ENCODE results near the gene SGMS1. TPM values are rescaled to one million over a fixed set of nuclear protein-coding genes. Genes with fewer than 3 reads are reported as not detected.

Gene SGMS1
- total RNA-seq, 1 donor from 2014 or later, result 27.5 TPM

GRCh38 chr10:50286517-50286916 is 337.2 kb downstream of the SGMS1 start:
- no peaks in the 10 kb centered on the region for H3K9me3 Mint-ChIP-seq
- TF ChIP-seq CTCF (IDR thresholded peaks at IDR 0.05), result no peak
- no peak for DNase-seq
- ChIA-PET POLR2A (no interaction called here), CTCF (no interaction called here)
- no peaks in the 10 kb centered on the region for H3K36me3 Mint-ChIP-seq (ENCODE audit: low read depth)
- no peak for ATAC-seq (ENCODE audit: low read depth)
- intact Hi-C loops (cut with micrococcal nuclease), result no loop called here
- peaks cover 3% of the 10 kb centered on the region for H3K27me3 Mint-ChIP-seq
- H3K4me3 Mint-ChIP-seq, result no peak overlapping the region
- no peaks in the 10 kb centered on the region for H3K4me1 Mint-ChIP-seq
- no peak overlapping the region for H3K27ac Mint-ChIP-seq

- peaks cover 18% of the 10 kb centered on the region for H3K27me3 Mint-ChIP-seq
- no peak for TF ChIP-seq CTCF (IDR thresholded peaks at IDR 0.05)
- no peaks in the 10 kb centered on the region for H3K9me3 Mint-ChIP-seq
- intact Hi-C loops (cut with micrococcal nuclease), result no loop called here
- H3K4me1 Mint-ChIP-seq, result no peaks in the 10 kb centered on the region
- DNase-seq (no peak), ATAC-seq (ENCODE audit: low read depth) (no peak)
- no peaks in the 10 kb centered on the region for H3K36me3 Mint-ChIP-seq (ENCODE audit: low read depth)
- no peak overlapping the region for H3K4me3 Mint-ChIP-seq
- ChIA-PET CTCF (no interaction called here), POLR2A (no interaction called here)
- no peak overlapping the region for H3K27ac Mint-ChIP-seq
Measured at GRCh38 chr10:50281967-50282522, 341.7 kb downstream of the SGMS1 start.

GRCh38 chr10:50281210-50281966 is 342.4 kb downstream of the SGMS1 start:
- TF ChIP-seq CTCF (IDR thresholded peaks at IDR 0.05), result no peak
- CTCF ChIA-PET, result no interaction called here
- intact Hi-C loops (cut with micrococcal nuclease), result no loop called here
- POLR2A ChIA-PET, result no interaction called here
- Mint-ChIP-seq H3K9me3 (no peaks in the 10 kb centered on the region), H3K36me3 (ENCODE audit: low read depth) (no peaks in the 10 kb centered on the region), H3K4me3 (no peak overlapping the region), H3K27me3 (peaks cover 22% of the 10 kb centered on the region), H3K27ac (no peak overlapping the region), H3K4me1 (no peaks in the 10 kb centered on the region)
- DNase-seq, result no peak
- ATAC-seq (ENCODE audit: low read depth), result no peak

GRCh38 chr10:50280049-50280841 is 343.5 kb downstream of the SGMS1 start:
- TF ChIP-seq CTCF (IDR thresholded peaks at IDR 0.05), result no peak
- H3K36me3 Mint-ChIP-seq (ENCODE audit: low read depth), result no peaks in the 10 kb centered on the region
- intact Hi-C loops (cut with micrococcal nuclease), result no loop called here
- ChIA-PET POLR2A (no interaction called here), CTCF (no interaction called here)
- no peak overlapping the region for H3K4me3 Mint-ChIP-seq
- H3K27me3 Mint-ChIP-seq, result peaks cover 22% of the 10 kb centered on the region
- peaks cover 1% of the 10 kb centered on the region for H3K4me1 Mint-ChIP-seq
- no peak for DNase-seq
- ATAC-seq (ENCODE audit: low read depth), result no peak
- H3K27ac Mint-ChIP-seq, result no peak overlapping the region
- no peaks in the 10 kb centered on the region for H3K9me3 Mint-ChIP-seq

- POLR2A ChIA-PET, result no interaction called here
- DNase-seq, result no peak
- H3K27ac Mint-ChIP-seq, result no peak overlapping the region
- H3K4me1 Mint-ChIP-seq, result peaks cover 1% of the 10 kb centered on the region
- H3K27me3 Mint-ChIP-seq, result peaks cover 22% of the 10 kb centered on the region
- no peak for ATAC-seq (ENCODE audit: low read depth)
- intact Hi-C loops (cut with micrococcal nuclease), result loop anchor here (5.0 kb wide), 1 partner anchor 343 kb away; the partner anchor contains the start of gene SGMS1
- H3K4me3 Mint-ChIP-seq, result no peak overlapping the region
- TF ChIP-seq CTCF (IDR thresholded peaks at IDR 0.05), result no peak
- no peaks in the 10 kb centered on the region for H3K9me3 Mint-ChIP-seq
- no peaks in the 10 kb centered on the region for H3K36me3 Mint-ChIP-seq (ENCODE audit: low read depth)
- CTCF ChIA-PET, result no interaction called here
Measured at GRCh38 chr10:50279489-50279888, 344.3 kb downstream of the SGMS1 start.

All from activated B cell treated with CpG ODN at 0.5 μM for 24 hours (primary cell).